ENCODE data around the gene HEXA.
A peak's percentile ranks its signal among the peaks of the same experiment; 100 is the strongest.
"Not testable (repeated sequence)": the region's sequence is repeated elsewhere in the genome, so short reads cannot be mapped to it uniquely, and the experiment has no call there.

HEXA gene

DNA sequence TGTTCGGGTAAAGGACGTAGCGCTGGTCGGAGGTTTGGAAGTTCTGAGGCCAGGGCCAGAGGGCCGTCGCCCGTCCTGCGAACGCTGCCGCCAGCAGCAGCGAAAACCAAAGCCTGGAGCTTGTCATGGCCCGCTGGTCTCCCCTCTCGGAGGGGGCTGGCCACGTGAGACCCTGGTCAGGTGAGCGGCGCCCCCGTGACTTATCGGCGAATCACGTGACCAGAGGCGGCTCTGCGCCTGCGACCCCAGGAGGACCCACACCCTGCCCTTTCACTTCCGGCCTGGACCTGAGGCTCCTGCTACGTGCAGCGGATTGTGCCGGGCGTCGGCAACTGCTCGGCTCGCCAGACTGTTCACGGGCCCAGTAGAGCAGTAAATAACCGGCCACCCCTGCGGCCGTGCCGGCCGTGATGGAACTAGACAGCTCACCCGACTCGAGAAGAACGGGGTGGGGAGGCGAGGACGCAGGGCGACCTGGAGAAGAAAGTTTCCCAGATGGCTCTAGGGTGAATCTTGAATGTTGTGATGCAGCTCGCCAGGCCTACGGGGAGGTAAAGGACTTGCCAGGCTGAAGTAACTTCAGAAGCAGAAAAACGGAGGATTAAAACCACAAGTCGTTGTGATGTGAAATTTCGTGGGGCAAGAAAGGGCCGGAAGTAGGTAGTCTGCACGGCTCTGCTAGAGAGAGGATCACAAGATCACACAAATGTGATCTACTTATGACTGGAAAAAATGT, at the start of gene HEXA:
TSS of gene HEXA (minus strand) at position 169 of the 736 bp plus-strand sequence. CDS start at position 127, 42 bp downstream.
- peak; percentile 93 for DNase-seq (ENCODE audit: low read depth)

DNA sequence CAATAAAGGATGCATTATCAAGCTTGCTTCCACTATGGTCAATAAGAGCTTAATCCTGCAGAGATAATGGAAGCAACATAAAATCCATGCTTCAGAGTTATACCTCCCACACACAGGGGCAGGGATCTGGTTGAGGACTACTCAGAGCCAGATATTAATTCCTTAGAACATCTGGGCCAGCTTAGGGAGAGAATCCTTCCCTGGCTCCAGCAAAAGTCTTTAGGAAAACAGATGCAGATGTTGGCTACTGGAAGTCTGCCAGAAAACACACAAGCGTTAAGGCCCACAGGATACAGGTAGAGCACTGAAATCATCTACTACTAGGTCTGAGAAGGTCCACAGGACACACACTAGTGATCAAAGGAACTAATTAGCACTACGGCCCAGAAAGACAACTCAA, 47.4 kb upstream of the HEXA start:
- DNase-seq (ENCODE audit: low read depth): no peak

DNA sequence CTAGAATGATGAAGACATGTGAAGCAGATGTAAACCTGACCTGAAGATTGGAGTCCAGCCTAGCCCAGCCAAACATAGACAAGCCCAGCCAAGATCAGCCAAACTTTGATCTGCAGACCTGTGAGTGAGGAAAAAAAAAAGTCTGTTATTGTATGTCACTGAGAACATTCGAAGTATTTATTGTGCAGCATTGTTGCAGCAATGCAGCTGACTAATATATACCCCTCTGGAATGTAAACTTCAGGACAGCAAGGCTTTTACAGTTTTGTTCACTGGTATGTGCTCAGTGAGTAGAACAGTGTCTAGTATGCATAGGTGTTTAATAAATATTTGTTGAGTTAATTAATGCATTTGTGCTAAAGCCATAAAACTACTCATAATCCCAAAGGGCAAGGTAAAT, 45.7 kb upstream of the HEXA start:
- peak; percentile 21 for DNase-seq (ENCODE audit: low read depth)

DNA sequence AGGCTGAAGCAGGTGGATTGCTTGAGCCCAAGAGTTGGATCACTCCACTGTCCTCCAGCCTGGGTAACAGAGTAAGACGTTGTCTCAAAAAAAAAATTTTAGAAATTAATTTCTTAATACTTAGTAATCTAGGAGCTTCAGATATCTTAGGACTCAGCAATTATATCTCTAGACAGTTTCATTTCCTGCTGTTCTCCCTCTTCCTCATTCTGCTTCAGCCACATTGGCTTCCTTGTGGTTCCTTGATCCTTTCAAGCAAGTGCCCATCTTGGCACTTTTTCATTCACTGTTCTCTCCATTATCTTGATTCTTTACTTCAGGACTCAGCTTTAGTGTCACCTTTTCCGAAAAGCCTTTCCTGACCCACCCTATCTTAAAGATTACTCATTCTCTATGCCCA, 44.8 kb upstream of the HEXA start:
- DNase-seq (ENCODE audit: low read depth): no peak

DNA sequence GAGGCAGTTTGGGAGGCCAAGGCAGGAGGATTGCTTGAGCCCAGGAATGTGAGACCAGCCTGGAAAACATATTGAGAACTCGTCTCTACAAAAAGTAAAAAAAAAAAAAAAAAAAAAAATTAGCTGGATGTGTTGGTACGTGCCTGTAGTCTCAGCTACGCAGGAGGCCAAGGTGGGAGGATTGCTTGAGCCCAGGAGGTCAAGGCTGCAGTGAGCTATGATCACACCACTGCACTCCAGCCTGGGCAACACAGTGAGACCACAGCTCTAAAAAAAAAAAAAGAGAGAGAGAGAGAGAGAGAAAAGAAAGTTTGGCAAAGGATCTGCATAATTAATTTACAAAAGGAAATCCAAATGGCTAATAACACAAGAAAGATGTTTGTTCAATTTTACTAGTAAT, 44.0 kb upstream of the HEXA start:
- not testable (repeated sequence) for DNase-seq (ENCODE audit: low read depth)

DNA sequence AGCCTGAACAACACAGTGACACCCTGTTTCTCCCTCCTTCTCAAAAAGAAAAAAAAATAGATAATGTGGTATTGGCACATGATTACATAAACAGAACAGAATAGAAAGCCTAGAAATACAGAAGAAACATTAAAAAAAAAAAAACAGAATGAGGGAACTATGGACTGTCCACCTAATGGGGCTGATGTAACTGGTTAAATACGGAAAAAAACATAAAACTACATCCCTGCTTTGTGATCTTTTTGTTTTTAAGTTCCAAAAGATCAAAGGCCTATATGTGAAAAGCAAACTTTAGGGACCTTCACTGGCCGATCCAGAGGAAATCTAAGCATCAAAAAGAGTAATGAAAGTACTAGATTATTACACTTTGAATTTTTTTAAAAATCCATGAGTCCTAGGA, 39.5 kb upstream of the HEXA start:
- no peak for DNase-seq (ENCODE audit: low read depth)

DNA sequence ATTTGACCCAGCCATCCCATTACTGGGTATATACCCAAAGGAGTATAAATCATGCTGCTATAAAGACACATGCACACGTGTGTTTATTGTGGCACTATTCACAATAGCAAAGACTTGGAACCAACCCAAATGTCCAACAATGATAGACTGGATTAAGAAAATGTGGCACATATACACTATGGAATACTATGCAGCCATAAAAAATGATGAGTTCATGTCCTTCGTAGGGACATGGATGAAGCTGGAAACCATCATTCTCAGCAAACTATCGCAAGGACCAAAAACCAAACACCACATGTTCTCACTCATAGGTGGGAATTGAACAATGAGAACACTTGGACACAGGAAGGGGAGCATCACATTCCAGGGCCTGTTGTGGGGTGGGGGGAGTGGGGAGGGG, 37.5 kb upstream of the HEXA start:
- DNase-seq (ENCODE audit: low read depth): not testable (repeated sequence)

DNA sequence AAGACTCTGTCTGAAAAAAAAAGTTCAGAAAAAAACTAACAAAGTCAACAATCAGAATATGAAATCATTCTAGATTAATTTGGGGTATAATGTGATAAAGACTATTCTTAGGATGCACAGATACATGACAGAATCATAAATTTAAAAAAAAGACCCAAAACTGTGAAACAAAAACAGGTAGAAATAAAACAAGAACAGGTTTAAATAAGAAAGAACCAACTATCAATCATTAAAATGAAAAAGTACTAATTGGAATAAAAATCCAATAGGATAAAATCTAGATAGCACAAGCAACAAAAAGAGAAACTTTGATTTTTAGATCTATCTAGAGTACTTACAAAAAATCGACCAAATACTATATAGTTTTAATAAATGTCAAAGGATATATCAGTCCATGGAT, 35.7 kb upstream of the HEXA start:
- DNase-seq (ENCODE audit: low read depth): no peak

DNA sequence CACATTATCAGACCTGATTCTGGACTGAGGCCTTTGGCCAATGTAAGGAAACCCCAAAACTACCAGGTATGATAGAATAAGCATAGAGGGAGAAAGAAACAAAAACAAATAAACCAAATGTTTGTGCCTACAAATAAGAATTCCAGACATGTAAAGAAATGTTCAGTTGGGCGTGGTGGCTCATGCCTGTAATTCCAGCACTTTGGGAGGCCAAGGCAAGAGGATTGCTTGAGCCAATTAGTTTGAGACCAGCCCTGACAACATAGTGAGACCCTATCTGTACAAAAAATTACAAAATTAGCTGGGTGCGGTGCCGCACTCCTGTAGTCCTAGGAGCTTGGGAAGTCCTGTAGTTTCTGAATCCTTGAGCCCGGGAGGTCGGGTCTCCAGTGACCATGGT, 35.3 kb upstream of the HEXA start:
- no peak for DNase-seq (ENCODE audit: low read depth)

DNA sequence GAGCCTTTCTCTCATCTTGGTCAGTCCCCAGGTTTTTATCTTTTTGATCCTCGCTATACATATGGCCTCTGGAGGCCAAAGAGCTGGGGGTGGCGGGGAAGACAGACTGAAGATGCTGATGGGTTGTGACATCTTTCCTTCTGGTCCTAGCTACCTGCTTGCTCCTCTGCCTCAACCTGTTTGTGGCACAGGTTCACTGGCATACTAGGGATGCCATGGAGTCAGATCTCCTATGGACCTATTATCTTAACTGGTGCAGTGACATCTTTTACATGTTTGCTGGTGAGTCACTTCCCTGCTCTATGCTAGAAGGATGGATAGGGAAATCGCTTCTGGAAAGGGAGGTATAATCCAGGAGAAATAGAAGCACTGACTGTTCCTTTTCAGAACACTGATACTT, 31.1 kb upstream of the HEXA start:
- no peak for DNase-seq (ENCODE audit: low read depth)

DNA sequence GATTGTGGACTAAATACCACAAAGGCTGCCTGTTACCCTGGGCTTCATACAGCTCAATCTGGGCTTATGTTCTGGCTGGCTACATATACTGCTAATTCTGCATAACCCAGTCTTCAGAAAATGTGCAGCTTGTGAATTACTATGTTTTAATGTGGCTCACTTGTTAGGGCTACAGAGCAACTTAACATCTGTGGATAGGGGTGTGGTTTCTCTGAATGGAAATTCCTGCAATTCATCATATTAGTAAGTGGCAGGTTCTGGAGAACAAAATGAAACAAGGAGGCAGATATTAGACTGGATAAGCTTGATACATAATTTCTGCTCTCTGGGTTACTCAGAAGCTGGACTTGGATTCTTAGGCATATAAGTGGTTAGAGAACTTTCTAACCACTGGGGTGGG, 29.0 kb upstream of the HEXA start:
- DNase-seq (ENCODE audit: low read depth): no peak

DNA sequence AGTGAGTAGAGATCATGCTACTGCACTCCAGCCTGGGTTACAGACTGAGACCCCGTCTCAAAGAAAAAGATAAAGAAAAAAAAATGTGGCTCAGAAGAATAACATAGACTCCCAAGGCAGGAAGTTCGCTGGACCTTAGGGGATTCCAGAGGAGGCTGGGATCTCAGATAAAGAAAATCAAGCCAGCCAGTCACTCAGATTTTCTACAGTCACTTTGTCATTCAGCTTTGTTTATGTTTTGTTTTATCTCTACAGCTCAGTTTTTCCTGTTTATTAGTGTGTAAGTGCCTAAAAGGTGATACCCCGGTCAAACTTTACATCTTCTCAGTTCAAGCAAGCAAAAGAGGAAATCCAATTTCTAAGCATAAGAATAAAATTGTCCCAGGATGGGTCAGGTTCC, 28.5 kb upstream of the HEXA start:
- no peak for DNase-seq (ENCODE audit: low read depth)

DNA sequence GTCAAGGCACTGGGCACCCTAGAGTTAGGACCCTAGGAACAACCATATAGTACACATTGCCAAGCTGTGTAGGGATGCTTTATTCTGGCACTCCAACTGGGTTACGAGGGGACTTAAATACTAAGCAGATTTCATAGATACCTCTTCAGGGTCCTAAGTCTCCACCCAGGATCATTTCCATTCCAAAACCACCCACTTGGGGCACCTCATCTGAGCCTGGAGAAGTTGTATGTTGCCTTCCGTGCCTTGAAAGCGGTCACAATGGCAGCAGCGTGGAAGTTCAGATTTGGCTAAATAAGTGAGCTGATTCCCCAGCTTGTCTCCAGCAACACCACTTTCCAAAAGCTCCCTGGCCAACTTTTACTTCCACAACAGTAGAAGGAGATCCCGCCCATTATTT, 26.9 kb upstream of the HEXA start:
- DNase-seq (ENCODE audit: low read depth): no peak

DNA sequence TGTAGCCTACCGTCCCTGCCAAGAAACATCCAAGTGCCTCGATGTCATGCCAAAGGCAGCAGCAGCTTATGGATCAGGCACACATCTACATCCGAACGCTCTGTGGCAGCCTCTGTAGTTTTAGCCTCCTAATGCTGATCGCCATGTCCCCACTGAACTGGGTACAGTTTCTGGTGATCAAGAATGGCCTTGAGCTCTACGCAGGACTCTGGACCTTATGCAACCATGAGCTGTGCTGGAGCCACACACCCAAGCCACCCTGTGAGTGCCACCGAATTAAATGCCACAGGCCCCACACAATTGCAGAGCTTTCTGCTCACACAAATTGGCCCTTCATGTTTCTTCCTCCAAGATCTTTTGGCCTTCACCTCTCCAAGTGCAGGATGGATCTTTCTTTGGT, 22.8 kb upstream of the HEXA start:
- no peak for DNase-seq (ENCODE audit: low read depth)

DNA sequence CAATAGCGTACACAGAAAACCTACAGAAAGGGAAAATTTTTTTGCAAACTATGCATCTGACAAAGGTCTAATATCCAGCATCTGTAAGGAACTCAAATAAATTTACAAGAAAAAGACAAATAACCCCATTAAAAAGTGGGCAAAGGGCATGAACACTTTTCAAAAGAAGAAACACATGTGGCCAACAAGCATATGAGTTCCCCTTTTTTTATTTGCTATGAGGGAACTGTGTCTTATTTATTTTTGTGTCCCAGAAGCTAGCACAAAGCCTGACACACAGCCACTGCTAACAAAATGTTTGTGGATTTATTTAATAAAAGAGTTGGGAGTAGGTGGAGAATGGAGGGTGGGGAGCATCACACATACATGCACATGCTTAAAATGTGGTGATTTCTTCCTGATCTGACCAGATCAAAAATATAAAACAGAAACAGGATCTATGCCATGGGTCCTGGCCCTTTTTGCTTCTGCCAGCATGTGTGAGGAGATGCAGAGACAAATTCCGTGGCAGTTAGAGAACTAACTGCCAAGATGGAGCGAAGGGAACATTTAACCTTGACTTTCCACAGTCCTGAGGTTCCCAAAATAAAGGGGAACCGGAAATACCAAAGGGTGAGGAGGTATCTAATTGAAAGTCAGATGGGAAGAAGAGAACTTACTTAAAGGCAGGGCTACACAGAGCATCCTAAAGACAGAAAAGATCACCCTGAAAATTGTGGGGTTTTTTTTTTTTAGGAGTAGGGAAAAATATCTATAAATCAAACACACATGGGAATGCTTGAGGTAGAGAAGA, 22.2 kb upstream of the HEXA start, which contains the start of gene TMEM202:
TSS of gene TMEM202 (plus strand) at position 510 of the 793 bp plus-strand sequence. CDS start at position 532, 22 bp downstream.
- DNase-seq (ENCODE audit: low read depth): no peak

DNA sequence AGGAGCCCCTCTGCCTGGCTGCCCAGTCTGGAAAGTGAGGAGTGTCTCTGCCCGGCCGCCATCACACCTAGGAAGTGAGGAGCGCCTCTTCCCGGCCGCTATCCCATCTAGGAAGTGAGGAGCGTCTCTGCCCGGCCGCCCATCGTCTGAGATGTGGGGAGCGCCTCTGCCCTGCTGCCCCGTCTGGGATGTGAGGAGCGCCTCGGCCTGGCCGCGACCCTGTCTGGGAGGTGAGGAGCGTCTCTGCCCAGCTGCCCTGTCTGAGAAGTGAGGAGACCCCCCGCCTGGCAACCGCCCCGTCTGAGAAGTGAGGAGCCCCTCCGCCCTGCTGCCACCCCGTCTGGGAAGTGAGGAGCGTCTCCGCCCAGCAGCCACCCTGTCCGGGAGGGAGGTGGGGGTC, 20.5 kb upstream of the HEXA start:
- not testable (repeated sequence) for DNase-seq (ENCODE audit: low read depth)

DNA sequence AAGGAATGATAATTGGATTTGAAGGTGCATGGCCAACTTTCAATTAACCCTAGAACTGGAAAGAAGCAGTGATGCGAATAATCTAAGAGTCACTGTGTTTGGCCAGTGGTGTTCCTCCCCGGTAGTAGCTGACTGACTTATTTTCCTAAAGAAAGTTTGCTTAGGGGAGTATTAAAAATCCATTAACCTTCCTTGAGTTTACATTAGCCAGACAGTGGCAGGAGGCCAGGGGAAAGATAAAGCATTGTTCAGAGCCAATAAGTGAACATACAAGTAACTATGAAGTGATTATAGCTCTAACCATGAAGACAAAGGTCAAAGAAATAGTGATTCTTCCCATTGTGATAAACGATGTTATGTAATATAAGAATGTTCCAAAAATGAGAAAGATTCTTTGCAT, 13.4 kb upstream of the HEXA start:
- peak; percentile 3 for DNase-seq (ENCODE audit: low read depth)

DNA sequence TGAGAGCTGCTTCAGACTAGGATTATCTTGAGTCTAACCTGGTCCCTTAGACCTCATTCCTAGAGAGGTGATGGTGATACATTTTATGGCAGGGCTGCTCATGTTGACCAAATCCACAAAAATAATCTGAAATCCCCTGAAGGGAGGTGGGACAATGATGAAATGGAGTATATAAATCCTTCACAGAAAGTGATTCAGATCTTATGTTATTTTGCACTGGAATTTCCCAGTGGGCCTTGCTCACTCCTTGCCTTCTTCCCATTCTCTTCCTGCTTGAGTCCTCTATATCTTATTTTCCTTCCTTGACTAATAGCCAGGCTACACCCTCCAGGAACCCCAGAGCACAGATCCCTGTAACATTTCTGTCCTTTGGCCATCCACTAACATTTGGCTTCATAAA, 11.9 kb upstream of the HEXA start:
- DNase-seq (ENCODE audit: low read depth): peak; percentile 6

DNA sequence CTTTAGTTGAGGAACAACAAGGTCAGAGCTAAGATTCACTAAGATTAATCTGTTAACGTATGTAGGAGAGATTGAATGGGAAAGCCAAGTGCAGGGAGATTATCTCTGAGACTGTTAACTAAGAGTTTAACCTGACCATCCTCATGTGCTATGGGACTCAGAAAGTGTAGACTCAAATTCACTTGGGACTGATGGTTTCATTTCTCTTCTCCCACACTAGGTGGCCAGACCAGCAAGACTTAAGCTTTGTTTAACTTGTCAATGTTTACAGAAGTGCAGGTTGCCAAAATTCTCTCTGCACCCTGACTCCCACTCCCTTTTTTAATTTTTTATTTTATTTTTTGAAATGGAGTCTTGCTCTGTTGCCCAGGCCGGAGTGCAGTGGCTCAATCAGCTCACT, 6.3 kb upstream of the HEXA start:
- DNase-seq (ENCODE audit: low read depth): peak; percentile 23

DNA sequence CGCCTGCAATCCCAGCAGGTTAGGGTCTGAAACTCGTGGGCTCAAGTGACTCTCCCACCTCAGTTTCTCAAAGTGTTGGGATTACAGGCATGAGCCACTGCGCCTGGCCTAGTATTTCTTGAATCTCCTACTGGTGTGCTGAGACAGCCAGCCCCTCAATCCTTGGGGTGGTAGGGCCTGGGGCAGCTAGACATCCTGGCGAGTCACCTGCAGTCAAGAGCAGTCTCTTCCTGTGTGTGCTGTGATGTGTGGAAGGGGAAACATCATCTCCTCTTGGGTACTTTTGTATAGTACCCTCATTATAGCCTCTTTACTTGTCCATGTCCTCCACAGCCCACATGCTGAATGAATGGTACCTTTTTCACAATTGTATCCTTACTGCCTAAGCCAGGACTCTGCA, 4.9 kb upstream of the HEXA start:
- no peak for DNase-seq (ENCODE audit: low read depth)

DNA sequence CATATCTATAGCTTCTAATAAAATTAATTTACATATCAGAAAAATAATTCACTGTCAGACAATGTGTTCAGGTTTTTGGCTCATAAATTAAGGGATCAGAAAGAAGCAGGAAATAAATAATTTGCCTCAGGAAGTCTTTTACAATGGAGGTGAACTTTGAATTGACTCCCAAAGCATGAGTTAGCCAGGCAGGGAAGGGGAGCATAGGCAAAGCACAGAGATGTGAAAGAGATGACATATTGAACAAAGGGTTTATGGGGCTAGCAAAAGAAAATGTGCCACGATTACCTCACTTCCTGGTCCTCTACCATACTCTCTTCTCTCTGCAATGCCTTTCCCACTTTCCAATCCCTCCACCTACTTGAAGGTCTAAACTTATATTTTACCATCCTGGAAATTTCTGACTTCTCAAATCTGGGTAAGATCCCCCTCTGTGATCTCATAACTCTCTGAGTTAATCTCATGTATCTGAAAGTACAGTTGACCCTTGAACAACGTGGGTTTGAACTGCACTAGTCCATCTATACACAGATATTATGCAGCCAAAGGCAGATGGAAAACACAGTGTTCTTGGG, 4.1 kb upstream of the HEXA start:
- no peak for DNase-seq (ENCODE audit: low read depth)

DNA sequence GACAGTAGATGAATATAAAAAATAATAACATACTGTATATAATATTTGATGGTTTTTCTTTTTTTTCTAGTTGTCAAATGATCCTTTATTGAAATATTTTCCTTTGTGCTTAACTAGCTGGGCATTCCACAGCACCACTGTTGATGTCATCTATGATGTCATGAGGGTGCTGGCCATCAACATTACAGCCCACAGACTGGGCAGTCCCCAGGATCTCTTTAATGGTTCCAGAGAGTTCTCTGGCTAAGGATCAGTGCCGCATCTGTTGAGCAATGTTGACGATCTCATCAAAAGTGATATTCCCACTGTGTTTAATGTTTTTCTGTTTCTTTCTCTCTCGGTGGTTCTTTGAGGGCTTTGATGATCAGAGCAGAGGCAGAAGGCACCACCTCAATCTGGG, 3.3 kb upstream of the HEXA start:
- DNase-seq (ENCODE audit: low read depth): not testable (repeated sequence)

DNA sequence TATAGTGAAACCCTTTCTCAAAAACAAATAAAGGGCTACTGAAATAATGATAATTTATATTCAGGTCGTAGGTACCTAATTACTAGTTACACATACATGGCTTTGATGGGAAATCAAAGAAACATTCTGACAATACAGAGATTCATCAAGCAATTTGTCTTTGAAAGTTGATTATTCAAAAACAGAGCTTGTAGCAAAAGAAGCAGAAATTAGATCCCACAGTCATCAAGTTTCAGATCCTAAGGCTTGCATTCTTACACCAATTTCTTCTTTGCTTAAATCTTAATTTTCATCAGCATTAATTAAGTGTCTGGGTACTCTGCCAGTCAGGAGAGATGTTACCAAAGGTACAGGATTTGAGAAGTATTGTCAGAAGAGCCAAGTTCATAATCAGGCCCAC, 1.5 kb upstream of the HEXA start:
- DNase-seq (ENCODE audit: low read depth): no peak

Data from EH (cell line).